ENCODE data around the gene CNTN1. TPM values are rescaled to one million over a fixed set of nuclear protein-coding genes. Genes with fewer than 3 reads are reported as not detected.

CNTN1 gene
- total and polyA plus RNA-seq, 9 donors: 21.8 to 123 (median 44.1) TPM

DNA sequence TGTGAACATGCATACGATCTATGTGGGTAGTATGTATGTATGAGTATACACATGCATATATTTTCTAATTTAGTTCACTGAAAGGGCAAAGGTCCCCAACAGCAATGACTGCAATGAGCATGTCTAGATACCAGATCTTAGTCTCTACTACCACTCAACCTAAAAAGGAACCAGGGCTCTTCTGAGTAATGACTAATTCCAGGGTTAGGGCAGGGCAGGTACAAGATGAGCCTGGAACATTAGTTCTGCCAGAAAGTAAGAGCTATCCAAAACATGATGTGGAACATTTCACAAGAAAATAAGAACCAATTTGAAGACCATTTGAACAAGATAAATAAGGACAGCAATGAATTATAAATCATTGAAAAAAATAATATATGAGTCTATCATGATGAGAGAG lies 404.6 kb downstream of the CNTN1 start:
- 93 to 100% (median 96%) methylated on average over 1 of the region's 1 CpG for WGBS, 3 donors
- Histone ChIP-seq H3K36me3 (no peaks in the 10 kb centered on the region), H3K9me3 (no peaks in the 10 kb centered on the region), H3K4me1 (ENCODE audit: insufficient read depth) (no peaks in the 10 kb centered on the region), H3K27me3 (no peaks in the 10 kb centered on the region), H3K4me3 (no peak overlapping the region), H3K27ac (no peak overlapping the region)
- no peak for DNase-seq
- TF ChIP-seq POLR2A (IDR thresholded peaks at IDR 0.05): no peak
- TF ChIP-seq, protein P1, sequence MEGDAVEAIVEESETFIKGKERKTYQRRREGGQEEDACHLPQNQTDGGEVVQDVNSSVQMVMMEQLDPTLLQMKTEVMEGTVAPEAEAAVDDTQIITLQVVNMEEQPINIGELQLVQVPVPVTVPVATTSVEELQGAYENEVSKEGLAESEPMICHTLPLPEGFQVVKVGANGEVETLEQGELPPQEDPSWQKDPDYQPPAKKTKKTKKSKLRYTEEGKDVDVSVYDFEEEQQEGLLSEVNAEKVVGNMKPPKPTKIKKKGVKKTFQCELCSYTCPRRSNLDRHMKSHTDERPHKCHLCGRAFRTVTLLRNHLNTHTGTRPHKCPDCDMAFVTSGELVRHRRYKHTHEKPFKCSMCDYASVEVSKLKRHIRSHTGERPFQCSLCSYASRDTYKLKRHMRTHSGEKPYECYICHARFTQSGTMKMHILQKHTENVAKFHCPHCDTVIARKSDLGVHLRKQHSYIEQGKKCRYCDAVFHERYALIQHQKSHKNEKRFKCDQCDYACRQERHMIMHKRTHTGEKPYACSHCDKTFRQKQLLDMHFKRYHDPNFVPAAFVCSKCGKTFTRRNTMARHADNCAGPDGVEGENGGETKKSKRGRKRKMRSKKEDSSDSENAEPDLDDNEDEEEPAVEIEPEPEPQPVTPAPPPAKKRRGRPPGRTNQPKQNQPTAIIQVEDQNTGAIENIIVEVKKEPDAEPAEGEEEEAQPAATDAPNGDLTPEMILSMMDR (IDR thresholded peaks at IDR 0.05): no peak
- no peak for TF ChIP-seq EP300 (IDR thresholded peaks at IDR 0.05)
- intact Hi-C loops (cut with DNase I): no loop called here

DNA sequence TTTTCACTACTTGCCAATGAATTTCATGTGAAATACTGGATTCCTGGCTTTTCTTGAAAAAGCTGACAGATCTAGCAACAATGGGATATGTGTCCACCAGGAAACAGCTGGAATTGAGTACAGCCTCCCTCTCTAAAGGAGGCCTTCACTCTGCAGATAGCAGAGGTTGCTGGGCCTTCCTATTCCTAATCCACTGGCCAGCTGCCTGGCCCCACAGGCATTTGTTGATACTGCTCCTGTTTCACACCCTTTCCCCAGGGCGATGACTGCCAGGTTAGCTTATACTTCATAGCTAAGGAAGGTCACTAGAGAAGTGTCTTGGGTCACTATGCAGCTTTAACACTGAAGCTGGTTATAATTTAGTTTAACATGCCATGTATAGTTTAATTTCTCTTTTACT lies 408.3 kb downstream of the CNTN1 start:
- H3K27me3 ChIP-seq: no peaks in the 10 kb centered on the region
- no peaks in the 10 kb centered on the region for H3K4me1 ChIP-seq (ENCODE audit: insufficient read depth)
- no peak overlapping the region for H3K4me3 ChIP-seq
- no peaks in the 10 kb centered on the region for H3K9me3 ChIP-seq
- H3K27ac ChIP-seq: no peak overlapping the region
- no peaks in the 10 kb centered on the region for H3K36me3 ChIP-seq
- WGBS, 3 donors: 29 to 50% (median 43%) methylated on average over 1 of the region's 1 CpG
- intact Hi-C loops (cut with DNase I): no loop called here
- TF ChIP-seq POLR2A (IDR thresholded peaks at IDR 0.05) (no peak), EP300 (IDR thresholded peaks at IDR 0.05) (no peak)
- TF ChIP-seq, protein P1 (IDR thresholded peaks at IDR 0.05): no peak
- DNase-seq: no peak

DNA sequence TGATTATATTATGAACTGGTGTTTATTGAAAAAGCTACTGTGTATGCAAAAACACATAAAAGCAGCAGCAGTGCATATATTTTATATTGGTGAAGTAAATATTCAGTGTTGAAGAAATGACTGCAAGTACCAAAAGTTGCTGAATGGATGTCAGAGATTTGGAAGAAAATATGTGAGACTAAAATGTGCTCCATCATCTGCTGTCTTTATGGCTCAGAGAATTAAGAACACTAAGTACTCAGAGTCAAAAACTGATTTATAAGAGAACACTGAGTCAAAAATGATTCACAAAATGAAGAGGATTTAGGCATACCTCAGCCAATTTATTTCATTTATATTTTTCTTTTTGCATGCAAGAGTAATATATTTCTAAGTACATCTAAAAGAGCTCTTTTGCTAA lies 409.6 kb downstream of the CNTN1 start:
- H3K4me1 ChIP-seq (ENCODE audit: insufficient read depth): no peaks in the 10 kb centered on the region
- TF ChIP-seq EP300 (IDR thresholded peaks at IDR 0.05) (no peak), POLR2A (IDR thresholded peaks at IDR 0.05) (no peak)
- TF ChIP-seq, protein P1 (IDR thresholded peaks at IDR 0.05): no peak
- H3K9me3 ChIP-seq: no peaks in the 10 kb centered on the region
- no peaks in the 10 kb centered on the region for H3K27me3 ChIP-seq
- H3K27ac ChIP-seq: no peak overlapping the region
- no peaks in the 10 kb centered on the region for H3K36me3 ChIP-seq
- H3K4me3 ChIP-seq: no peak overlapping the region
- intact Hi-C loops (cut with DNase I): no loop called here
- DNase-seq: no peak

DNA sequence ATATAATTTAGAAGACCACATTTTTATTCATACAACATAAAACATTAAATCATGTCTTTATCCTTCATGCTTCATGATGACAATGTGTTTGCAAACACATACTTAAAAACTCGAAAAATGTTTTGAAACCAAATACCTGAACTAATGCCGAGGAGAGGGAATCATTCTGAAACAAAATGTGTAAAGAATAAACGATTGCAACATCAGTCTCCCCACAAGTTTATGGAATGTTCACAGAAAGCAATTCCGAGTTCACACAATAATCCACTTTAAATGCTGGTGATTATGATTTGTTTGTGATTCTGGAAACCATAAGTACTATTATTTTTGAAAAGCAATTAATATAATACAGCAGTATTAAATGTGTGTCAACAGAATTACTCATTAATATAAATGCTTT lies 411.4 kb downstream of the CNTN1 start:
- WGBS, 3 donors: 7 to 42% (median 14%) methylated on average over 4 of the region's 4 CpGs
- DNase-seq: no peak
- Histone ChIP-seq H3K4me1 (ENCODE audit: insufficient read depth) (no peaks in the 10 kb centered on the region), H3K36me3 (no peaks in the 10 kb centered on the region), H3K27ac (no peak overlapping the region), H3K9me3 (no peaks in the 10 kb centered on the region), H3K4me3 (no peak overlapping the region), H3K27me3 (no peaks in the 10 kb centered on the region)
- no peak for TF ChIP-seq POLR2A (IDR thresholded peaks at IDR 0.05)
- no peak for TF ChIP-seq EP300 (IDR thresholded peaks at IDR 0.05)
- TF ChIP-seq, protein P1 (IDR thresholded peaks at IDR 0.05): no peak
- intact Hi-C loops (cut with DNase I): no loop called here

DNA sequence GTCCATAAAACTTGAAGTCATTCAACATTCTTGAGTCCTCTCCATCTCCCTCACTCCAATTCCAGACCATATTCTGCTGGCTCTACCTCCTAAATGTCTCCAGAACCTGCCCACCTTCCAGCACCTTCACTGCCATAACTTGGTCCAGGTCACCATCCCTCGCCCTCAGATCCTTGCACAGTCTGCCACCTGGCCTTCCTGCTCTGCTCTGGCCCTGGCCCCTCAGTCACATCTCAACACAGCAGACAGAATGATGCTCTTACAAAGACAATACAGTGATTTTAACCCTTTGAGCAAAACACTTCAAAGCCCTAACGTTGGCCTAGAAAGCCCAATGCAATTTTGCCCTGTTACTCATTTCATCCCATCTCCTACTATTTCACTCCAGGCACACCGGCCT lies 414.1 kb downstream of the CNTN1 start:
- intact Hi-C loops (cut with DNase I): no loop called here
- H3K36me3 ChIP-seq: no peaks in the 10 kb centered on the region
- no peak overlapping the region for H3K4me3 ChIP-seq
- TF ChIP-seq EP300 (IDR thresholded peaks at IDR 0.05): no peak
- TF ChIP-seq POLR2A (IDR thresholded peaks at IDR 0.05): no peak
- TF ChIP-seq, protein P1 (IDR thresholded peaks at IDR 0.05): no peak
- WGBS, 3 donors: 92 to 96% (median 95%) methylated on average over 3 of the region's 3 CpGs
- H3K4me1 ChIP-seq (ENCODE audit: insufficient read depth): no peaks in the 10 kb centered on the region
- H3K27me3 ChIP-seq: no peaks in the 10 kb centered on the region
- no peaks in the 10 kb centered on the region for H3K9me3 ChIP-seq
- no peak for DNase-seq
- H3K27ac ChIP-seq: no peak overlapping the region

Measured in ovary (tissue), 9 donors.